ENCODE data around the gene ZMYM2. TPM values are rescaled to one million over a fixed set of nuclear protein-coding genes. Genes with fewer than 3 reads are reported as not detected.

Gene ZMYM2
- total and polyA plus RNA-seq, 2 donors (not counting 3 experiments of a cell fraction or from before 2014, with no cell fraction given) = 14.7 to 75.3 TPM

GRCh38 chr13:20019043-20019442, 60.5 kb downstream of the ZMYM2 start:
- Histone ChIP-seq H3K27me3 (ENCODE audit: control insufficient read depth in 2 of 2, insufficient read depth in 2 of 2, low read length in 2 of 2) (no peaks in the 10 kb centered on the region), H3K27ac (ENCODE audit: insufficient read depth, low read depth, low read length) (no peak overlapping the region), H3K9me1 (replicated peaks; ENCODE audit: control insufficient read depth, extremely low read depth, insufficient read depth, low read length) (no peaks in the 10 kb centered on the region), H3K4me3 (replicated peaks in 1 of 3; ENCODE audit: insufficient read depth in 1 of 3, low read depth in 1 of 3, low read length in 3 of 3) (no peak overlapping the region), H3K9me3 (replicated peaks; ENCODE audit: control insufficient read depth, insufficient read depth, low read length) (no peaks in the 10 kb centered on the region), H2AFZ (ENCODE audit: low read depth, low read length) (no peak overlapping the region), H4K20me1 (replicated peaks; ENCODE audit: control insufficient read depth, extremely low read depth, insufficient read depth, low read length) (peaks cover 10% of the 10 kb centered on the region), H3K4me2 (ENCODE audit: insufficient read depth, low read length) (no peak overlapping the region), H3K79me2 (ENCODE audit: control insufficient read depth, insufficient read depth, low read length) (peaks cover 21% of the 10 kb centered on the region), H3K4me1 (ENCODE audit: control insufficient read depth, extremely low read depth, insufficient read depth, low read length) (peaks cover 4% of the 10 kb centered on the region), H3K36me3 (ENCODE audit: control insufficient read depth in 2 of 2, extremely low read depth in 1 of 2, insufficient read depth in 2 of 2, low read length in 2 of 2) (peaks cover 4 to 6% of the 10 kb centered on the region in 2 experiments), H3K9ac (replicated peaks; ENCODE audit: extremely low read depth, insufficient read depth, low read length) (no peak overlapping the region)
- dilution Hi-C loops (cut with MboI; ENCODE audit: extremely low pct_ligation_motif_present, low sequenced_read_pairs) = no loop called here
- ChIA-PET CTCF (interaction anchor here (1.2 kb wide), 1 partner anchor 9 kb away, joined by 3 read pairs; no protein-coding TSS in a partner anchor), POLR2A (no interaction called here)
- intact Hi-C loops (cut with micrococcal nuclease) = no loop called here
- no peak for DNase-seq (ENCODE audit: low read depth, low spot score)
- BruUV-seq (replicated peaks) = no TSS peak
- no peak for TF ChIP-seq FOS (IDR thresholded peaks at IDR 0.05; ENCODE audit: borderline replicate concordance, insufficient read depth, low read length)
- TF ChIP-seq POLR2AphosphoS5 (IDR thresholded peaks at IDR 0.05; ENCODE audit: insufficient read depth, low read depth, low read length) = no peak
- TF ChIP-seq MAX (IDR thresholded peaks at IDR 0.05; ENCODE audit: insufficient read depth, insufficient read length) = no peak
- FAIRE-seq = no peak

- no TSS peak for BruUV-seq (replicated peaks)
- ChIA-PET POLR2A (no interaction called here), CTCF (no interaction called here)
- Histone ChIP-seq H3K27ac (ENCODE audit: insufficient read depth, low read depth, low read length) (no peak overlapping the region), H3K9me3 (replicated peaks; ENCODE audit: control insufficient read depth, insufficient read depth, low read length) (no peaks in the 10 kb centered on the region), H3K9me1 (replicated peaks; ENCODE audit: control insufficient read depth, extremely low read depth, insufficient read depth, low read length) (peaks cover 3% of the 10 kb centered on the region), H3K27me3 (ENCODE audit: control insufficient read depth in 2 of 2, insufficient read depth in 2 of 2, low read length in 2 of 2) (no peaks in the 10 kb centered on the region), H2AFZ (ENCODE audit: low read depth, low read length) (no peak overlapping the region), H3K9ac (replicated peaks; ENCODE audit: extremely low read depth, insufficient read depth, low read length) (no peak overlapping the region), H4K20me1 (replicated peaks; ENCODE audit: control insufficient read depth, extremely low read depth, insufficient read depth, low read length) (no peaks in the 10 kb centered on the region), H3K4me3 (replicated peaks in 1 of 3; ENCODE audit: insufficient read depth in 1 of 3, low read depth in 1 of 3, low read length in 3 of 3) (no peak overlapping the region), H3K4me1 (ENCODE audit: control insufficient read depth, extremely low read depth, insufficient read depth, low read length) (peaks cover 4% of the 10 kb centered on the region), H3K4me2 (ENCODE audit: insufficient read depth, low read length) (no peak overlapping the region), H3K36me3 (ENCODE audit: control insufficient read depth in 2 of 2, extremely low read depth in 1 of 2, insufficient read depth in 2 of 2, low read length in 2 of 2) (peaks cover 4 to 5% of the 10 kb centered on the region in 2 experiments), H3K79me2 (ENCODE audit: control insufficient read depth, insufficient read depth, low read length) (peaks cover 3% of the 10 kb centered on the region)
- DNase-seq (ENCODE audit: low read depth, low spot score) (no peak), FAIRE-seq (no peak)
- TF ChIP-seq GATA2 (IDR thresholded peaks at IDR 0.05; ENCODE audit: insufficient read depth, insufficient read length, low read depth, low read length) (no peak), JUN (IDR thresholded peaks at IDR 0.05; ENCODE audit: borderline replicate concordance, insufficient read depth, insufficient read length, low read depth) (no peak), CTCF (IDR thresholded peaks at IDR 0.05; ENCODE audit: extremely low read depth in 1 of 2, insufficient read depth in 1 of 2, low read depth in 1 of 2, low read length in 2 of 2) (no peak)
- intact Hi-C loops (cut with micrococcal nuclease) (no loop called here), dilution Hi-C loops (cut with MboI; ENCODE audit: extremely low pct_ligation_motif_present, low sequenced_read_pairs) (no loop called here)
Measured at GRCh38 chr13:20024702-20025101, 66.2 kb downstream of the ZMYM2 start.
